Peyer's patch (tissue), 4 donors: ENCODE data around the gene ATP1A1.

ENCODE experiments used
- CTCF ChIP-seq, 6 experiments: fragments of 450-650 bp in 4 of 6; fragments of 200-600 bp in 2 of 6; sonication (generic) in 1 of 6; IDR thresholded peaks; one replicate each; pipeline ENCODE4 v1.5.1; 2017 to 2019; ENCODE audit warnings: antibody characterized with exemption in 6 of 6, mild to moderate bottlenecking in 3 of 6, moderate library complexity in 1 of 6
- POLR2A ChIP-seq, 2 donors: fragments of 450-650 bp; IDR thresholded peaks; one replicate each; pipeline ENCODE4 v1.5.1; 2017; ENCODE audit warnings: antibody characterized with exemption in 2 of 2, mild to moderate bottlenecking in 2 of 2, moderate library complexity in 2 of 2

GRCh38 chr1:116332451-116332850, 40.6 kb upstream of the ATP1A1 start:
- TF ChIP-seq CTCF (IDR thresholded peaks at IDR 0.05) (no peak), POLR2A (IDR thresholded peaks at IDR 0.05) (no peak)
